ENCODE measurements around the gene SMNDC1.
A peak's percentile ranks its signal among the peaks of the same experiment; 100 is the strongest.
"Not testable (repeated sequence)": the region's sequence is repeated elsewhere in the genome, so short reads cannot be mapped to it uniquely, and the experiment has no call there.

SMNDC1 gene

DNA sequence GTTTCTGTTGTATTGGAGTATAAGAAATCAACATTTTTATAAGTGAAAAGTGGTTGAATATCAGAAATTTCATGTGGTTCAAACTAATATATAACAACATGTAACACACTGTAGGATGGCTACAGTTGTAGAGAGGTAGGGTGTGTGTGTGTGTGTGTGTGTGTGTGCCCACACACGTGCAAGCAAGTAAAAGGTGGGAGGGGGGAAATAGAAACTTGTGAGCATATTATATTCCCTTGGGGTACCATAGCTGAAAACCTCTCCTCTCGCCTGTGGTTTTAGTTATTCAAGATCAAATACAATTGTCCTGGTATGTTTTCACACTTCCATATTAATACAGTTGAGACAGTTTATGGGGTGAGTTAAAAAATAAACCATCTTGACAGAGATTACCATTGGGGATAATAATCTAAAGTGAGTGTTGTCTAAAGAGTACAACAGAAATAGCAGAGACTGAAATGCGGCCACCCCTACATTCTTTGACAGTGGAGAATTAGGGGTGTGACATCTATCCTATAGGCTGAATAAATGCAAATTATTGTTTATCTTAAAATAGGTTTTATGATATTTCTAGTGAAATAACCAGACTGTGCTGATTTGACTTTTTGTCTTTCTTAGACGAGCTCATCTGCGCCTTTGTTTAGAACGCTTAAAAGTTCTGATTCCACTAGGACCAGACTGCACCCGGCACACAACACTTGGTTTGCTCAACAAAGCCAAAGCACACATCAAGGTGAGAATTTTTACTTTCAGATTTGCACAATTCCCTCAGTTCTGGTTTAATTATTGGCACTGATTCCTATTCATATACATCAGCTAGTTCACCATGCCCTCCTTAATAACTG is 25.9 kb downstream of the SMNDC1 start:
- DNase-seq, result no peak

DNA sequence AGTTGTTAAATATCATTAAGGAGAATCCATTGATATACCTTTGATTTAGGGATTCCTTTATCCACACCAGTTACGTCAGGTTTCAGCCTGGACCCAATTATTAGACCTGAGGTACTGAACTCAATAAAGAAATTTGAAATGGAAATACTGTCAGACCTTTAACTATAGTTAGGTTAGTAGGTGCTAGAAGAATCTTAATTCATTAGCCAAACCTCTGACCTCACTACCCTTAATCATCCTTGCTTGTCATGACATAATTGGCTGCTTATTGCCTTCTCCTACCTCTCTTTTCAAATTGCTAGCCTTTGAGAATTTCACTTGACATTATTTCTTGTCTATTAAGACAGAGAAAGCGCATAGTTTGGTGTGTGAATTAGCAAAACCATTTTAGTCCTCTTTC is 27.1 kb downstream of the SMNDC1 start:
- DNase-seq, result no peak

GRCh38 chr10:110276603-110277002 is 28.1 kb downstream of the SMNDC1 start:
- no peak for DNase-seq

DNA sequence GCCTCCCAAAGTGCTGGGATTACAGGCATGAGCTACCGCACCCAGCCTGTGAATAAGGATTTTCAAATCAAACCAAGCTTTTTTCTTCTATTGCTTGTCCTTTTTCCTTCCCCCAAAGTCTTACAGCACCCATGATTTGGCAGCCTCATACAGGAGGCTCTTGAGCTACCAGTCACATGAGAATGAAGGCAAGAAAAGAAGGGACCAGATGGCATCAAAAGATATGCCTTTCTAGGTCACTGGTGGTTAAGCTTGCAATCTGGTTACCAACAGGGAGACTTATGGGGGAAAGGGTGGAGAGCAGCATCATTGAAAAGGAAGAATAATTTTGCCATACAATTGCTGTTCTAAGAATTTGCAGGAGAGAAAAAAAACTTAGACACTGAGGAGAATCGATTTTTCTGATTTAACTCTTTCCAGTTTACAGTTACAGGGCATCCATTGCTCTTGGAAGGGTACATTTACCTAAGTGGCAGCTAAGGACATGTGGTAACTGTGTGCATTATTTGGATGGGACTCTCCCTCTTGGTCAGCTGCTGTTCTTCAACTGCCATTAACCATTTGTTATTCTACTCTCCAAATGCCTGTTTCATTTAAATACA is 29.5 kb downstream of the SMNDC1 start:
- DNase-seq, result no peak

DNA sequence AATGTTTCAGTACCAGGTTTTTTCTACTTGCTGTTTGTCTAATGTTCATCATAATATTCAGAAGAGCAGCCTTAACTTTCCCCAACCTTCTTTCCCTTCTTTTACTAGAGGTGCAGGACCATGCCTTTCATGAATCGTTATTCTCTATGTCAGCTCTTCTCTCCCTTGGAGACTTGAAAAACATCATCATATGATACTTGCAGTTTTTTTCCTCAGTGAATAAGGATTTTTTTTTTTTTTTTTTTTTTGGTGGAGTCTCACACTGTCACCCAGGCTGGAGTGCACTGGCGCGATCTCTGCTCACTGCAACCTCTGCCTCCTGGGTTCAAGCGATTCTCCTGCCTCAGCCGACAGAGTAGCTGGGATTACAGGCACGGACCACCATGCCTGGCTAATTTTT is 30.1 kb downstream of the SMNDC1 start:
- DNase-seq, result no peak

DNA sequence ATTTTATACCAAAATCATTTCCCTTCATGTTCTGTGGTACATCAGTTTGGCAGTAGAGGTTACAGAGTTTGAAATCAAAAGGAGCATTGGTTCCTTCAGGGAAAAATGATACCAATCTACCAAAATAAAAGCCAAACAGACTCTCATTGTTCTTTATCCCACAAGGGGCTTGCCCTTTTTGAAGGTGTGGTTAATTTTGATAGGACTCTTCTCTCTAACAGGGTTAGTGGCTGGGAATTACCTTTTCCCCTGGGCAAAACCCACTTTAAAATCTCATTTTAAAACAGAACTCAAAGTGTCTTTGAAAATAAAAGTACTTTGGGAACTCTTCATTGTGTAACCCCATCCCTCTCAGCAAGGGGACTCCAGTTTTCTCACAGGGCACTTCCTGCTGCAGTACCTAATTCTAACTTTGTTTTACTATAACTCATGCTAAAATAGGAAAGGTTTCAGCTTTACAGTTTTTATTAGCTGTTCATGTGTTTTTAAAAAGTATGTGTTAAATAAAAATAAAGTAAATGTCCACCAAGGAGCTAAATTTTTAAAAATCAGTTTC is 30.6 kb downstream of the SMNDC1 start:
- peak; percentile 13 for DNase-seq

DNA sequence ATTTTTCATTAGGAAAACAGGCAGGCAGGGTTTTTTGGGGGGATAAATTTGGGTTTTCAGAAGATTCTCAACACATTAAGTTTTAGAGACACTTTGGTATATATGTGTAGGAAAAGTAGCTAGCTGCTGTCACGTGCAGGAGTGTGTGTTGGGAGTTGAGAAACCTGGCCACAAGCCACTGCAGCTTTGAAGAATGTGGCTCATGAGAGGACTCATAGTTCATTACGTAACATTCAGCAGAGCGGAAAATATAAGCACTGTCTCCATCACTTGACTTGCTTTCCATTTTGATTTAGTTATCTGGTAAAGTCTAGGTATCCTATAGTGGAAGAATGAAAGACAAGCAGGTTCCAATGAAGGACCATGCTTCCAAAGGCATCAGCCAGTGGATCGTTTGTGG is 31.2 kb downstream of the SMNDC1 start:
- peak; percentile 89 for DNase-seq

GRCh38 chr10:110272995-110273394 is 31.7 kb downstream of the SMNDC1 start:
- DNase-seq, result not testable (repeated sequence)

DNA sequence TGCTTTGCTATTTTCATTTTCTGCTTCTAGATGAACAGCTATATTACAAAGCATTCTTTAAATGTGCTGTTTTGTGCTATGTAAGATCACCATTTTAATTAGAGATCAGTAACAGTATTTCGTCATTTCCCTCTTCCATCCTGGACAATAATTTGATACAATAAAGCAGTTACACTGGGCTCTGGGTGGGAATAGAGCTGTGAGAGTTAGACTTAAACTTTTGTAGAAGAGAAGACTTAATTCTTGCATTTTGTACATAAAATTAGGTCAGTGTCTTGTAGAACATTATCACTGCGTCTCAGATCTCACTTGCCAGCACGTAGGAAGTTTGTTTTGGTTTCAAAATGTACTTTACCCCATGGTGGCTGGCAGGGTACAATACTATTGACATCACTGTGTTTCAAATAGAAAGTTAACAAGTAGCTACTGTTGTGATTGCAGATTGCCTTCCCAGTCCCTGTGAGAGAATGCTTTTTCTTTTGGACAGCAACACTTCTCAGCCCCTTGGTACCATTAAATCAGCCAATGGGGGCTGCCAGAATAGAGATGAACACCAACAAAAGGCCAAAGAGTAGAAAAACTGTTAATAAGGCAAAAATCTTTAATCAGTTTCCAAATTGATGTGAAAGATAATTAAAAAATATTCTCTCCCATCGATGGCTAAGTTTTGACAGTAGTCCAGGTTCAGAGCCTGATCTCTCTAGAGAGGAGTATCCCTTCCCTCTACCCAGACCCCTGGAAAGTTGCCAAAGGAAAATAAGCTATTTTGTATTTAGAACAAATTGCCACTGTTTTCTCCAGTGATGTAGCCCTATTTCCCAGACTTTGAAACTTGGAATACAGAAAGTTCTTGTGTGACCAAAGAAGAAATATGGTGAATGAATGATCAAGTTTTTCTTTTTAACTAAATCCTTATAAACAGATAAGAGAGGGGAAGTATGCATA is 35.1 kb downstream of the SMNDC1 start:
- peak; percentile 85 for DNase-seq

- no peak for DNase-seq
Measured at GRCh38 chr10:110268971-110269370, 35.7 kb downstream of the SMNDC1 start.

DNA sequence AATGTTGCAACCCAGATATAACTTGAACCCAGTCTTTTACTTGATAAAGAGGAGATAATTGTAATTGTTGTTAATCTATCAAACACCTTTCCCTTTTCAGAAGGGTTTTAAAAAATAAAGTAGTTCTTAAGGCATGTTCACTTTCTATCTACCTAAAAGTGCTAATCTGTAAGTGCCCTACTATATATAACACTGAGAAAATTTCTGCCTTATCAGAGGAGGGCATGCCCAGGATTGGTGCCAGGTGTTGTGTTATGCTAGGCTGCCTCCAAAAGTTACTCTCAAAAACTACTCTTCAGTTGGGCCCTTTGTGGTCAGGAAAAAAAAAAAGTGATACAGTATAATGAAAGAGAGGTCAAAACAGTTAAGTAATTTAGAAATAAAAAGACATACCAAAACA is 36.3 kb downstream of the SMNDC1 start:
- DNase-seq, result no peak

GRCh38 chr10:110267276-110267675 is 37.4 kb downstream of the SMNDC1 start:
- no peak for DNase-seq

DNA sequence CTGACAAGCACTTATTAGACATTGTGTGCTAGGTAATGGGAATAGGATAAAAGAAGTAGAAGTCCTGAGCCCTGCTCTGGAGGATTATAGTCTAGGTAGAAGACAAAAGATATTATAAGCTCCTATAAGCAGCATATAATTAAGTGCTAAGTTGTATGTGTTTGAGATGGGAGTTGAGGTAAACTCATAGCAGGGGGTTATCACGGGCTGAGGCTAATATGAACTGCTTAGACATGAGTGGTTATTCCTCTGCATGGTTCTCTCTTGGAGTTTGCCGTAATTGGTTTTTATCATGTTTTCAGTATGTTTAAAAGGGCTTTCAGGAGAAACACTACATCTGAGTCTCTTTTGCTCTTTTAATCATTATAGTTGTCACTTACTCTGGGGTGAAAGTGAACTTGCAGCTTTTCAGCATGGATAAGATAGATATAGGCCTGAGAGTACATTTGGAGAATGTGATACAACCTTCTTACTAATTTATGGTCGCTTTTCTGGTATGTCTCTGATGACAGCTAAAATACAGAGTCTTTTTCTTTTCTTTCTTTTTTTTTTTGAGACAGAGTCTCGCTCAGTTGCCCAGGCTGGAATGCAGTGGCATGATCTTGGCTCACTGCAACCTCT is 39.0 kb downstream of the SMNDC1 start:
- DNase-seq, result no peak

DNA sequence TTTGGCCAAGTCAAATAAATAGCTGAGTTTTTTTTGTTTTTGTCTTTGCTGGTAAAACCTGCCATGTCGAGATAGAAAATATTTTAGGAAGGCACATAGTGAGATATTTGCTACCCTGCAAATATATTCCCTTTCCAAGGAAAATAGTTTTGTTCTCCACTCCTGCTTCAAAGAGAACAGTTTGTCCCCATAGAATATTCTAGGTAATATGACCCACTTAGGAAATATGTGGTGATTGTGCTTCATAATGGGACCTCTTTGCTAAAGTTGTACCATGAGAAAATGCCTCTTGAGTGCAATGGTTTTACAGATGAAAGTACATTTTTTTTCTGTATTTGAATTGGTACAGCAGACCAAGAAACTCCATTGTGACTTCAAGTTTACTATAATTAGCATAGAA is 41.6 kb downstream of the SMNDC1 start:
- DNase-seq, result no peak

GRCh38 chr10:110260746-110261477 is 43.8 kb downstream of the SMNDC1 start:
- DNase-seq, result peak; percentile 27

DNA sequence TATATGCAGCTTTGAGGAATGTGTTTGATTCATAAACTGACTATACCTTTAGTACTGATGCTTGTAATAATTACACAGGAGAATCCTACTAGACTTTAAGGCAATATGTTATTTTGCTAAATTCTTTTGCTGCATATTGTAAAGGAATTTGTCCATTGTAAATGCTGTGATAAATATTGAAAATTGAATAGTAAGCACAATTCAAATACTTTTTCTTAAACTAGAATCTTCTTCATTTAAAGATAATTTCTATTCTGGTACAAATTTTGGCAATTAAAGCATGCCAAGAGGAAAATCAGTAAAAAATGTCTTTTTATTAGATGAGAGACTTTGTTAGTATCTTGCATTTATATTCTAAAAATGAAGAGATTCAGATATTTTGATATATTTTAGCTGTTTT is 45.4 kb downstream of the SMNDC1 start:
- no peak for DNase-seq

DNA sequence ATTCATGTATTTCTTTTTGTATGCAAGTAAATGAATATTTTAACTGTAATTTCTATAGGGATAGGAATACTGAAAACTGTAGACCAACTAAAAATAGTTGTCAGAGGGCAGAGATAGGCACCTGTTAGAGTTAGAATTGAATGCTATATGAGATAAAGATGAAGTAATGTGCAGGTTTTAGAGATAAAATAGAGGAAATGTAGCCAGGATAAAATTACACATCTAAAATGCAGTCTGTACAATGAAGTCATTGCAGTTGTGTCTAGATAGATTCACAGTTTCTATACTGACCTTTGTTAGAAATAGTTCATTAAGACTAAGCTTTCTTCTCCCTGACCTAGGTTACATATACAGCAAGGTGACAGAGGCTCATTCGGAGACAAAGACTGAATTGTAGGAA is 46.2 kb downstream of the SMNDC1 start:
- DNase-seq, result no peak

GRCh38 chr10:110254467-110254866 is 50.3 kb downstream of the SMNDC1 start:
- peak; percentile 50 for DNase-seq

GRCh38 chr10:110252151-110252550 is 52.6 kb downstream of the SMNDC1 start:
- no peak for DNase-seq

DNA sequence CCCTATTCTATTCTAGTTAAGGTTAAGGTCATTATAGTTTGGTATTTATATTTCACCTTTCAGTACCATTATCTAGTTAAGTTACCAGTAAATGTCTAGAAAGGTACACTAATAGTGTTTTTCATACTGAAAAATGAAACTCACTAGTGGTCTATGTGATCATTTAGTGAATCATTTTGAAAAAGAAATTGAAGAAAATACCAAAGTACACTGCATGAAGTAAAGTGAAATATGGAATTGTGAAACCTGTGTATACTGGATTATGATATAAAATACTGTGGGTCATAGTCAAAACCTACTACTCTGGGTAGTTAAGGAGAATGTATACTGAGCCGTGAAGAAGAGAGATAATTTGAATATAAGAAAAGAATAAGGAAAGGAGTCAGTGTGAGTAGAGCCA is 53.3 kb downstream of the SMNDC1 start:
- not testable (repeated sequence) for DNase-seq

GRCh38 chr10:110249489-110249888 is 55.2 kb downstream of the SMNDC1 start:
- DNase-seq, result not testable (repeated sequence)

- not testable (repeated sequence) for DNase-seq
Measured at GRCh38 chr10:110247833-110248232, 56.9 kb downstream of the SMNDC1 start.
